ENCODE results near the gene CIDEC. TPM values are rescaled to one million over a fixed set of nuclear protein-coding genes. Genes with fewer than 3 reads are reported as not detected.
"Not testable (repeated sequence)": the region's sequence is repeated elsewhere in the genome, so short reads cannot be mapped to it uniquely, and the experiment has no call there.

Gene CIDEC
- total RNA-seq, 2 donors from 2014 or later: 63.3 to 127 TPM

DNA sequence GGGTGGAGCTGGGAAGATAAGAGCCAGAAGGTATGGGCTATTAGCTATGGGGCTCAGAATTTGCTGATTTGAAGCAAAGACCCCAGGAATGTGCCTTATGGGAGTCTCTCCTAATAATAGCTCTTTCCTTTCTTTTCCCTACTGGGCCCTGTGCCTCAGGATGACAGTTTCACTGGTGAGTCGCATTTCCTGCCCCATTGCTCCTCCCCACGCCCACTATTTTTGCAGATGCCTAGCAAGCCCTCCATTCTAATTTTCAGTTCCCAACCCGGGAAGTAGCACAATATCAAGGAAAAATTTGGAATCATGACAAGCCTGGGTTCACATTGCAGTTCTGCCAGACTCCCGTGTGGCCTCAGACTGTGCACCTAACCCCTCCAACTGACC, 23.2 kb upstream of the CIDEC start:
- intact Hi-C loops (cut with DNase I): no loop called here
- peak; percentile 32 to 61 for ATAC-seq
- peak; percentile 32 for DNase-seq

DNA sequence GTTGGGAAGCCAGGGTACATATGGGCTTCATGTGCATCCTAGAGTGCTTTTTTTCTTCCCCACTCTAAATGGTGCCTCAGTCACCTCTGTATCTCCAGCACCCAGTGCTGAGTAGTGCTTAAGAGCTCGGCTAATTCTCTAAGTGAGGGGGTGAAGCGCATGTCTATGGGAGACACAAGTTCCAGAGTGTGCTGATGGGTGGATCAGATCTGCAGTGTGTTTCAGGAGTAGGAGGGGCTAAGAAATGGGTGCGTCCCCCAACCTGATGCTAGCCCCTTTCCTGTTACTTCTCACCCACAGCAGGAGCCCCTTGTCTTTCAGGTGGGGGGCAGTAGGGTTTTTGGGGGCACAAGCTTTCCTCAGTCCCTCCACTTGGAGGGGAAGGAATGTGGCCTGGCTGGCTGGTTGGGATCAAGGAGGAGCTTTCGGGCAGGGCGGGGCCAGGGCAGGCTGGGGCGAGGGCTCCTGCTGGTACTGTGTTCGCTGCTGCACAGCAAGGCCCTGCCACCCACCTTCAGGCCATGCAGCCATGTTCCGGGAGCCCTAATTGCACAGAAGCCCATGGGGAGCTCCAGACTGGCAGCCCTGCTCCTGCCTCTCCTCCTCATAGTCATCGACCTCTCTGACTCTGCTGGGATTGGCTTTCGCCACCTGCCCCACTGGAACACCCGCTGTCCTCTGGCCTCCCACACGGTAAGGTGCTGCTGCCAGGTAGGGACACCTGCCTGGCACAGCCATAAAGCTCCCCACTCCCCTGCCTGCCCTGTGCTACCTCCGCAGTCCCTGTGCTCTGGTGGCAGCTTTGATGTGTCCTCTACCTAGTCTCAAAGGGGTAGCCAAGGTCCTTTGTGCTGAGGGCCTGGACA, 22.6 kb upstream of the CIDEC start, which contains the start of gene IL17RE:
IL17RE (plus strand) TSS at position 477 of the 866 bp plus-strand sequence; CDS start at position 562, 85 bp downstream.
- DNase-seq: peak; percentile 35
- intact Hi-C loops (cut with DNase I): no loop called here
- peak in 1 of 2 donors; percentile 62 for ATAC-seq

DNA sequence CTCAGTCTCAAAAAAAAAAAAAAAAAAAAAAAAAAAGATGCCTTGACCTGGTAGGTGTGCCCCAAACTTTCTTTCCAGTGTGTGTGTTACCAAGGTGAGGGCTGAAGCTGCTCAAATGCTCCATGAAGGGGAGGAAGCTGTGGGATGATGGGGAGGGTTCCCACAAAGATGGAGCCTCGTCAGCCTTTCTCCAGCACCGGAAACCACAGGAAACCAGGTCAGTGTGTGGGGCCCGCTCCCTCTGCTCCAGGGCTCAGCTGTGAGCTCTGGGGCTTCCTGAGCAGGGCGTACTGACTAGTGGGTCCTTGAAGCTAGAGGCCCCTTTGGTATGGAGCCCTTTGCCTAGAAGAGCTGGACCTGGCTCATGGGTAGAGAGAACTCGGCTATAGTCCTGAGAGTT, 21.9 kb upstream of the CIDEC start:
- ATAC-seq (no peak), DNase-seq (no peak)
- intact Hi-C loops (cut with DNase I): no loop called here

DNA sequence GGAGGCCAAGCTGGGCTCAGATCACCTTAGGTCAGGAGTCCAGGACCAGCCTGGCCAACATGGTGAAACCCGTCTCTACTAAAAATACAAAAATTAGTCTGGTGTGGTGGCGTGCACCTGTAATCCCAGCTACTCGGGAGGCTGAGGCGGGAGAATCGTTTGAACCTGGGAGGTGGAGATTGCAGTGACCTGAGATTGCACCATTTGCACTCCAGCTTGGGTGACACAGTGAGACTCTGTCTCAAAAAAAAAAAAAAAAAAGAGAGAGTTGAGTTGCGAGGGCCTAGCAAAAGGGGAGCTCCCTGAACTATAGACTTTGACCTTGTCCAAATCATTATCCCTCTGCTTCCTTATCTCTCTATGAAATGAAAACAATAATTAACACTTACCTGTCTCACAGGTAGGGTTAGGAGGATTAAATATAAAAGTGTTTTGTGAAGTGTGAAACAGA, 20.9 kb upstream of the CIDEC start:
- ATAC-seq; intact Hi-C loops (cut with DNase I); DNase-seq: not testable (repeated sequence)

DNA sequence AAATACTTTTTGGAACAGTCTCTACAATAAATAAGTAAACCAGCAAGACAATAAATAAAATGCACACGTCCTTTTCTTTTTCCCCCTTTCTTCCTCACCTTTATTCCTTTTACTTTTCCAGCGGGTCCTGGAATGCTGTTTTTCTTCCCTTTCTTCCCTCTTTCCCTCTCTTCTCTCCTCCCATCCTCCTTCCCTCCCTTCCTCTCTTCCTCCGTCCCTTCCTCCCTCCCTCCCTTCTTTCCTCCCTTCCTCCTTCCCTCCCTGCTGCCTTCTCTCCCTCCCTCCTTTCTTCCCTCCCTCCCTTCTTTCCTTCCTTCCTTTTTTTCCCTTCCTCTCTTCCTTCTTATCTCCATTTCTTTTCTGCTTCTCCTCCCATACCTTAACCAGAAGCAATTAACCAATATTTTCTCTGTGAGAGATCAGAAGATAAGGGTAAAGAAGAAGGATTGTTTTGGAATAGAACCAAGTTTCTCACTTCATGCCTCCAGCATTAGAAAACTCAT, 19.3 kb upstream of the CIDEC start:
- DNase-seq (no peak), ATAC-seq (no peak)
- intact Hi-C loops (cut with DNase I): no loop called here

DNA sequence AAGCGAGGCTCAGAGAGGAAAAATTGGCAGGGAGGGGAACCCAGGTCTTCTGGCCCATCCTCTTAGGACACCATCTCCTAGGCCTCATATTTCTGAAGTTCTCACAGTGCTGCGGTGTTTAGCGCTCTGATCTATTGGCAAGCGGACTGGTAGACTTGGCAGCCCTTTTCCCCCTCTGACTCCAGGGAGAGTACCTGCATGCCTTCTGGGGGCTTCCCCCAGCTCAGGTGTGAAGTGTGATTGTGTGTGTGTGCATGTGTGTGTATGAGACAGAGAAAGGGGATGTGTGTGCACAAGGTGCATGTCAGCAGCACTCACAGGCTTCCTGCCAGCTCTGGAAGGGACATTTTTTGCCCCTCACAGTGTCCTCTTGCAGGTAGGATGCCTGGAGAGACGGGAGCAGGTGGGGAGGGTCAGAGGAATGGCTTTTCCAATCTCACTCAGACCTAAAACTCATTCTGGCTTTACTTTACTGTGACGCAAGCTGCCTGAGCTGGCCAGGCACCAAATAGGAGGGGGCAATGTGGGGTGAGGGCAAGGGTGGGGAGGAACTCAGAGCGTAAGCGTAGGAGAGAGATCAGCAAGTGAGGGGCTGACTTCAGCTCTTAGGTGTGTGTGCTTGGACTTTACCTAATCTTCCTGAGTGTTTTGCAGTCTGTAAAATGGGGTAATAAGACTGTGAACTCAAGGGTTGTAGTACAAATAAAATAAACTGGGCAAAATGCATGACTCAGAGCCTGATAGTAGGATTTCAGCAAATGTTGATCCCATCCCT, 18.6 kb upstream of the CIDEC start:
- DNase-seq (no peak), ATAC-seq (peak; percentile 17 to 52)
- intact Hi-C loops (cut with DNase I): no loop called here

DNA sequence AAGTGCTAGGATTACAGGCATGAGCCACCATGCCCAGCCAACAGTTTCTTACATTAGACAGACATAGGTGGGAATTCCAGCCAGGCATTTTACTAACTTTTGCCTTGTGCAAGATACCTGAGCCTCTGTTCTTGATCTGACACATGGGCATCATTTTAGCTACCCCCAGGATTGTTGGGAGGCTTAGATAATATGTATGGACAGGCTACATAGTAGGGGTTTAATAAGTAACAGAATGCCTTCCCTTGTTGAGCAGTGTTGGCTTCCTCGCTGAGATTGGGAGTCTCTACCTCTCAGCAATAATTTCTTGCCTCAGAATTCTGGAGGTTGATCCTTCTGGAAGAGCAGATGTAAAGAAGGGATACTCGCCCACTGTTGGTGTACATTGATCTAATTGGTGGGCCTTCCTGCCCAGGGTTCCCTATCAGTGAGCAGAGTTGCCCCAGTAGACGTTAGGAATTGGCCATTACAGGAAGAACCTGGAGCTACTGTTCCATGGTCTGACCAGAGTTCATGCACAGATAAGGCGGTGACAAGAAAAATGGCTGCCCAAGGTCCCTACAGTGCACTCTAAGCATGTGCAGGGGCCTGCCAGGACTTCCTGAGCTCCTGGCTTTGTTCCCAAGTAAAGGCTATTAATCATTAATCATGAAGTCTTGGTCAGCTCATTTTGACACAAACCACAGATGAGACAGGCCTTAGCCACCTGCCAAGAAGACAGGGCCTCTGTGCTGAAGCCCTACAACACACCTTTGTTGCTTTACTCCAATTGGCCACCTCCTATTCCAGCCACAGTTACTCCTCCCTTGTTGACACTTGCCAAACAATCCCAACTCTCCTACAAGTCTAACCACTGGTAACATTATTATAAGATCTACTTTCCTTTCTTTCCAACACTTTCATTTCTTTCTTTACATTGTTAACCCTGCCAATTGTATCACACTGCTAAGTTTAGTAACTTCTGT, 17.6 kb upstream of the CIDEC start:
- intact Hi-C loops (cut with DNase I): no loop called here
- ATAC-seq: peak; percentile 44 to 52

DNA sequence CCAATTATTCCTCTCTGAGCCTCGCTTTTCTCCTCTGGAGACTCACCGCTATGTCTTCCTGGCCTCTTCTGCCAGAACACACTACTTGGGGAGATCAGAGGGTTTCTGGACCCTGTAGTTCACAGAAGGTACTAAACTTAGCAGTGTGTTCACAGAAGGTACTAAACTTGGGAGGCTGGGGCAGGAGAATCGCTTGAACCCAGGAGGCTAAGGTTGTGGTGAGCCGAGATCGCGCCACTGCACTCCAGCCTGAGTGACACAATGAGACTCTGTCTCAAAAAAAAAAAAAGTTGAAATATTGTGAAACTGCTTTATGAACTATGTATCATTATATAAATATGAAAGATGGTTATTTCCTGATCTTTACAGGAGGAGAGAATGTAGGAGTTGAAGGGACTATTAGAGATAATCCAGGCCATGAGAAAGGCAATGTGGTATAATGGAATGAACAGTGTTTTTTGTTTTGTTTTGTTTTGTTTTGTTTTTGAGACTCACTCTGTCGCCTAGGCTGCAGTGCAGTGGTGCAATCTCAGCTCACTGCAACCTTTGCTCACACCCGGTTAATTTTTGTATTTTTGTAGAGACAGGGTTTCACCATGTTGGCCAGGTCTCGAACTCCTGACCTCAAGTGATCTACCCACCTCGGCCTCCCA, 16.8 kb upstream of the CIDEC start:
- intact Hi-C loops (cut with DNase I); DNase-seq; ATAC-seq: not testable (repeated sequence)

More for the DNA sequence above, 17.6 kb upstream of the CIDEC start:
- no peak for DNase-seq

DNA sequence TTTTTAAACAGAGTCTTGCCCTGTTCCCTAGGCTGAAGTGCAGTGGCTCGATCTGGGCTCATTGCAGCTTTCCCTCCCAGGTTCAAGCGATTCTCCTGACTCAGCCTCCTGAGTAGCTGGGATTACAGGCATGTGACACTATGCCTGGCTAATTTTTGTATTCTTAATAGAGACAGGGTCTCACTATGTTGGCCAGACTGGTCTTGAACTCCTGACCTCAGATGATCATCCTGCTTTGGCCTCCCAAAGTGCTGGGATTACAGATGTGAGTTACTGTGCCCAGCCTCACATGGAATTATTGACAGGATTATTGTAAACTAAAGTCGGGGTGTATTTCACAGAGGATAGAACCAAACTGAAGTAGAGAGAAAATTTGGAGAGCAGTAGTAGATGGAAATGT, 15.7 kb upstream of the CIDEC start:
- ATAC-seq; DNase-seq; intact Hi-C loops (cut with DNase I): not testable (repeated sequence)

DNA sequence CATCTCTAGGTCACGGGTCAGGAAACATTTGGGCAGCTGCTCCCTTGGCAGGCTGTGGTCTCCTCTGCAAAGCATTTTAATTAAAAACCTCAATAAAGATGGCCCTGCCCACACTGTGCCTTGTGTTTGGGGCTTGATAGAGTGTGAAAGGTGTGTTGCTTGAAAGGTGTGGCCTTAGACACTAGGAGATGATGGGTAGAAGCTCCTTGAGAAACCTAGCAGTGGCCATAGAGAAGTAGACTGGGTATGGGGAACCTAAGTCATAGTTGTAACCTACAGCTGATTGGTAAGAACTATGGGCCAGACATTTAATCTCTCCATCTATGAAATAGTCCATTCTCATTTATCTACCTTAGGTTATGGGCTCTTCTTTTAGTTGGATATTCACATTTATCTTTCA, 13.7 kb upstream of the CIDEC start:
- intact Hi-C loops (cut with DNase I): no loop called here
- ATAC-seq: no peak
- no peak for DNase-seq

DNA sequence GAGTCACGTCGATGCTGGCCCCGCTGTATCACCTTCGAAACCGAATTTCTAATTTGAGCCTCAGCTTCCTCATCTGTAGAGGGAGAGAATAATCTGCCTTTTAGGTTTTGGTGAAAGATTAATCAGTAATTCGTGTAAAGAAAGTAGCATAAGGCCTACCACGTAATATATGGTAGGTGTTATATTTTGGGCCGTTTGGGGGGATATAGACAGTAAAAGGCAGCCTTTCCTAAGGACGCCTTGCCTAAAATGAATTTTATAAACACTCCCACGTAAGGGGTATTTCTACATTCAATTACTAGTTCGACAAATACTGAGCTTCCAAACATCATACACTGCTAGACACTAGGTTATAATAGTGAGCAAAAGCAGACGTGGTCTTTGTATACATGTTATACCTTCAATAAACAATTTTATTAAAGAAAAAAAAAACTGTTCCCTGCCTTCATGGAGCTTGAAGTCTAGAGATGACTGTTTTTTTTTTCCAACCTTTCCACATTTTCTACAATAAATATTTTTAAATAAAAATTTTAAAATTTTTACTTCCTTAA, 11.1 kb upstream of the CIDEC start:
- no peak for ATAC-seq
- no peak for DNase-seq
- intact Hi-C loops (cut with DNase I): no loop called here

DNA sequence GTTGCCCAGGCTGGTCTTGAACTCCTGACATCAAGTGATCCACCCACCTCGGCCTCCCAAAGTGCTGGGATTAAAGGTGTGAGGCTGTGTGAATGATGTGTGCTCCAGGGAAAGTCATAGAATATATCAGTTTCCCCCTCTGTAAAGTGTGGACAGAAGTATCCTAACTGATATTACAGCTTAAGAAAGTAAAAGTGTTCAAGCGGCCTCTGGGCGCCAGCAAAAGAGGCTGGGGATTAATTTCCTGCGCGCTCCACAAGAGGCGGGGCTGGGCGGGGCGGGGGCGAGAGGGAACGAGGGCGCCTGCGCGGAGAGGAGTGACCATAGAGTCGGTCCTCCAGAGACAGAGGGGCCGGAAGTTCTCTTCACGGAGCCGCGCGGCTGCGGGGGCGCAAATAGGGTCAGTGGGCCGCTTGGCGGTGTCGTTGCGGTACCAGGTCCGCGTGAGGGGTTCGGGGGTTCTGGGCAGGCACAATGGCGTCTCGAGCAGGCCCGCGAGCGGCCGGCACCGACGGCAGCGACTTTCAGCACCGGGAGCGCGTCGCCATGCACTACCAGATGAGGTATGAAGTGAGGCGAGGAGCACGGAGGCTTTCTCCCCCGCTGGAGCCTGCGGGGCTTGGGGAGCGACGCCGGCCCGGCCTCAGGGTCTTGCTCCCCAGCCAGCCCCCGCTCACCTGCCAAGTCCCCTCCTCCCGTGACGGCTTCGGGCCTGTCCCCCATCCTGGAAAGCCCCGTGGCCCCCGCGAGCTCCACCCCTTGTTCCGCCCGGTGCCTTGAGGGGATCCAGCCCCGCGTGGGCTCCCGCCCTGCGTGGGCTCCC, 10.4 kb upstream of the CIDEC start, which contains the start of gene JAGN1:
JAGN1 (plus strand) TSS at position 362 of the 823 bp plus-strand sequence; CDS start at position 475, 113 bp downstream.
- ATAC-seq: peak; percentile 97 to 98
- peak; percentile 91 for DNase-seq
- intact Hi-C loops (cut with DNase I): no loop called here

DNA sequence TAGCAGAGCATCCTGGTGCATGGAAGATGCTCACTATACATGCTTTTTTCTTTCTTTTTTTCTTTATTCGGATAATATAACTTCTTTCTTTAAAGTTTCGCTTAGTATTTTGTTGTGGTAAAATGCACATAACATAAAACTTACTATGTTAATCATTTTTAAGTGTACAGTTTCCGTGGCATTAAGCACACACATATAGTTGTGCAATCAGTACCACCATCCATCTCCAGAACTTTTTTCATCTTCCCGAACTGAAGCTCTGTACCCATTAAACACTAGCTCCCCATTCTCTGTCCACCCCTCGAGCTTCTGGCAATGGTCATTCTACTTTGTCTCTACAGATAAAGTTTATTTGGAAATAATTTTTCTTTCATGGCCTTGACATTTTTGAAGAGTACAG, 9.4 kb upstream of the CIDEC start:
- ATAC-seq: no peak
- DNase-seq: no peak
- intact Hi-C loops (cut with DNase I): no loop called here

DNA sequence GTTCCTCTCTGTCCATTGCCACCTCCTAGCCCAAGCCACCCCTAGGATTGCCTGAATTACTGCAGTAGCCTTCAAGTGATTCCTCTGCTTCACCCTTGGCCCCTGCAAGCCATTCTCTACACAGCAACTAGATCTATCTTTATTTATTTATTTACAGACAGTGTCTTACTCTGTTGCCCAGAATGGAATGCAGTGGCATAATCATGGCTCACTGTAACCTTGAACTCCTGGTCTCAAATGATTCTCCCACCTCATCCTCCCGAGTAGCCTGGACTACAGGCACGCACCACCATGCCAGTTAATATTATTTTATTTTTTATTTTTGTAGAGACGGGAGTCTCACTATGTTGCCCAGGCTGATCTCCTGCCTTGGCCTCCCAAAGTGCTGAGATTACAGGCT, 8.5 kb upstream of the CIDEC start:
- ATAC-seq: no peak
- DNase-seq: no peak
- intact Hi-C loops (cut with DNase I): no loop called here

DNA sequence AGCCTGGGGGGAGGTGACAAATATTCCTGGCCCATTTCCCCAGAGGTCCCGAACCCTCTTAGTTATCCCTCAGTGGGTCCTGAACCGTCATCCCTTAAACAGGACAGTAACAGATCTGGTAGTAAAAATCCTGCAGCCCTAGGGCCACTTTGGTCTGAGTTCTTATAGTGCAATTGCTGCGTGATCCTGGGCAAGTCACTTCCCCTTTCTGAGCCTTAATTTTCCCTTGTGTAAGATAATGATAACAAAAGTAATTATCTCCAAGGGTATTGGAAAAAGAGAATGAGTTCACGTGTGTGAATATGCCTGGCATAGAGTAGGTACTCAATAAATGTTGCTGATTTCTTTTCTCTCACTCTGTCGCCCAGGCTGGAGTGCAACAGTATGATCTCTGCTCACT, 7.4 kb upstream of the CIDEC start:
- DNase-seq (no peak), ATAC-seq (no peak)
- intact Hi-C loops (cut with DNase I): no loop called here

DNA sequence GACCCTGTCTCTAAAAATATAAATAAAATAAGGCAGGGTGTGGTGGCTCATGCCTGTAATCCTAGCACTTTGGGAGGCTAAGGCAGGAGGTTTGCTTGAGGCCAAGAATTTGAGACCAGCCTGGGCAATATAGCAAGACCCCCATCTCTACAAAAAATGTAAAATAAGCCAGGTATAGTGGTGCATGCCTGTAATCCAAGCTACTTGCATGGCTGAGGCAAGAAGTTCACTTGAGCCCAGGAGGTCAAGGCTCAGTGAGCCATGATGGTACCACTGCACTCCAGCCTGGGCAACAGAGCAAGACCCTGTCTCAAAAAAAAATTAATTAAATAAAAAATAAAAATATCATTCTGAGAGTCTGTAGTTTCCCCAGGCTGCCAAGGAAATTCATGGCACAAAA, 6.3 kb upstream of the CIDEC start:
- intact Hi-C loops (cut with DNase I): no loop called here
- no peak for DNase-seq
- ATAC-seq: no peak

DNA sequence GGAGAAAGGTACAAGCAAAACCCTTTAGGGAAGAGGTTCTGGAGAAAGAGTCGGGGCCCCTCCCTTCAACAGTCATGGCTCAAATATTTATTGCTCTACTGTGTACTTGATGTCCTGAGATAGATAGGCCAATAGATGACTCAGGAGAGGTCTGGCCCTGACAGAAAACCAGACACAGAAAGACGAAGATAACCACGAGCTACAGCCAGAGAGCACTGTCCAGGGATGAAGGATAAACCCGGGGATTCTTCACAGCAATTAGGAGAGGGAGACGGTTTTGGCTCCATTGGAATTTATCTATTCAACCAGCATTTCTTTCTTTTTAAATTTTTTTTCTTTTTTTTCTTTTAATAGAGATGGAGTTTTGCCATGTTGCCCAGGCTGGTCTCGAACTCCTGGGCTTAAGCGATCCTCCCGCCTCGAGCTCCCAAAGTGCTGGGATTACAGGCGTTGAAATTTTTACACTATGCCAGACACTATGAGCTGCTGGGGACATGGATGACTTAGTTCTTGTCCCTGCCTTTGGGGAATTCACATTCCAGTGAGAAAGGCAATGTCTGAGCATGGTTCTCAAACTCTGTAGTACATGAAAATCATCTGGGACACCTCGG, 4.6 kb upstream of the CIDEC start:
- ATAC-seq (peak in 1 of 2 donors; percentile 93), DNase-seq (no peak)
- intact Hi-C loops (cut with DNase I): no loop called here

Data from left cardiac atrium (tissue), 4 donors.